ENCODE results near the gene ZFPL1. TPM values are rescaled to one million over a fixed set of nuclear protein-coding genes. Genes with fewer than 3 reads are reported as not detected.

Gene ZFPL1
- total RNA-seq, 2 experiments from 2014 or later, result 38.4 to 43.9 TPM

DNA sequence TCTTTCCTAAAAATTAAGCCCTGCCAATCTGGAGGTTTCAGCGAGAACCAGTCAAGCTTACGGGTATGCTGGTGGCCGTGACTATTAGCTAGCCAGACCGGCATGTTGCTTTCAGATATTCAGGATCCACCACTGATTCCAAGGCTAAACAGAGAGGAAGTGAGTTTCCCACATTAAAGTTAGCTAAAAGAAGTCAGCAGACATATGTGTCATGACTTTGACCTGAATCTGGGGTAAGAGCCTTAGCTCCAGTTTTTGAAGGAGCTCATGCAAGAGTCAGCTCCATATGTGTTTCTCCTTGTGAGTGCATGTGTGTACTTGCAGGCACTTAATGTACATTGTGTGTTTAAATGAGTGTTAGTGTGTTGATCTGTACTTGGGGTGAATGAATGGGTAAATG lies 1.4 kb downstream of the ZFPL1 start:
- POLR2A ChIA-PET, result interaction anchor here (0.9 to 1.0 kb wide), 2 partner anchors 10 to 11 kb away, joined by 3 to 4 read pairs; partner anchors contain the start of gene VPS51

DNA sequence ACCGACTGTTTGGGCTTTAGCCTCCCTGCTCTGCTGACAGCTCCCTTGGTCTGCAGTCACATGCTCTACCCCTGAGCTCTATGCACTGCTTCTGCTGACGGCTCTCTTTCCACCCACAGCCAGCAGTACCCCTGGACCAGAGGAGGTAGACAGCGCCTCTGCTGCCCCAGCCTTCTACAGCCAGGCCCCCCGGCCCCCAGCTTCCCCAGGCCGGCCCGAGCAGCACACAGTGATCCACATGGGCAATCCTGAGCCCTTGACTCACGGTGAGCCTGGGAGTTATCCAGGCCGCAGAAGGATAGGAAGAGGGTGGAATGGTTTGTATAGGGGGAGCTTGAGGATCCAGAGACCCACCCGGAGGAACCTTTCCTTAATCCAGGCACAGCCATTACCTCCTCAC lies 2.8 kb downstream of the ZFPL1 start:
- Histone ChIP-seq H3K4me2 (ENCODE audit: low read length) (no peak overlapping the region), H2AFZ (ENCODE audit: low read length) (no peak overlapping the region), H4K20me1 (ENCODE audit: insufficient read depth, low read length) (peaks cover 8% of the 10 kb centered on the region; the same call in 1 of the 2 replicates), H3K4me1 (ENCODE audit: insufficient read depth, low read length, poor library complexity, severe bottlenecking) (peaks cover 28% of the 10 kb centered on the region), H3K27ac (ENCODE audit: low read depth, low read length, poor library complexity, severe bottlenecking) (no peak overlapping the region), H3K9me2 (ENCODE audit: insufficient read depth, low read length) (no peaks in the 10 kb centered on the region), H3K36me3 (ENCODE audit: insufficient read depth, low read length) (peaks cover 38% of the 10 kb centered on the region), H3K4me3 (ENCODE audit: low read depth, low read length, poor library complexity, severe bottlenecking) (no peak overlapping the region), H3K79me2 (ENCODE audit: insufficient read depth, low read depth, low read length) (peaks cover 32% of the 10 kb centered on the region), H3K9me3 (ENCODE audit: low read length) (no peaks in the 10 kb centered on the region)
- BruUV-seq (replicated peaks), result no TSS peak
- no peak for DNase-seq (ENCODE audit: low spot score)
- POLR2A ChIA-PET, result no interaction called here
- TF ChIP-seq, protein P1, sequence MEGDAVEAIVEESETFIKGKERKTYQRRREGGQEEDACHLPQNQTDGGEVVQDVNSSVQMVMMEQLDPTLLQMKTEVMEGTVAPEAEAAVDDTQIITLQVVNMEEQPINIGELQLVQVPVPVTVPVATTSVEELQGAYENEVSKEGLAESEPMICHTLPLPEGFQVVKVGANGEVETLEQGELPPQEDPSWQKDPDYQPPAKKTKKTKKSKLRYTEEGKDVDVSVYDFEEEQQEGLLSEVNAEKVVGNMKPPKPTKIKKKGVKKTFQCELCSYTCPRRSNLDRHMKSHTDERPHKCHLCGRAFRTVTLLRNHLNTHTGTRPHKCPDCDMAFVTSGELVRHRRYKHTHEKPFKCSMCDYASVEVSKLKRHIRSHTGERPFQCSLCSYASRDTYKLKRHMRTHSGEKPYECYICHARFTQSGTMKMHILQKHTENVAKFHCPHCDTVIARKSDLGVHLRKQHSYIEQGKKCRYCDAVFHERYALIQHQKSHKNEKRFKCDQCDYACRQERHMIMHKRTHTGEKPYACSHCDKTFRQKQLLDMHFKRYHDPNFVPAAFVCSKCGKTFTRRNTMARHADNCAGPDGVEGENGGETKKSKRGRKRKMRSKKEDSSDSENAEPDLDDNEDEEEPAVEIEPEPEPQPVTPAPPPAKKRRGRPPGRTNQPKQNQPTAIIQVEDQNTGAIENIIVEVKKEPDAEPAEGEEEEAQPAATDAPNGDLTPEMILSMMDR (conservative IDR thresholded peaks at IDR 0.05; ENCODE audit: low read length), result no peak
- no peak for TF ChIP-seq EZH2phosphoT487 (IDR thresholded peaks at IDR 0.05; ENCODE audit: borderline replicate concordance, low read depth, low read length)
- intact Hi-C loops (cut with micrococcal nuclease; ENCODE audit: unreplicated experiment), result loop anchor here (10.0 kb wide), 2 partner anchors 172 to 242 kb away; partner anchors contain the start of genes ATG2A and CDC42BPG
- CTCF ChIA-PET (ENCODE audit: unreplicated experiment), result interaction anchor here (0.6 kb wide), 1 partner anchor 88 kb away, joined by 6 read pairs; no protein-coding TSS in a partner anchor

More for the DNA sequence above, 1.4 kb downstream of the ZFPL1 start:
- CTCF ChIA-PET (ENCODE audit: unreplicated experiment), result no interaction called here
- Histone ChIP-seq H3K4me2 (ENCODE audit: low read length) (peak overlapping the region; percentile 85), H2AFZ (ENCODE audit: low read length) (no peak overlapping the region), H3K79me2 (ENCODE audit: insufficient read depth, low read depth, low read length) (peaks cover 45% of the 10 kb centered on the region), H3K9me3 (ENCODE audit: low read length) (no peaks in the 10 kb centered on the region), H4K20me1 (ENCODE audit: insufficient read depth, low read length) (peaks cover 8% of the 10 kb centered on the region; the same call in 1 of the 2 replicates), H3K4me3 (ENCODE audit: low read depth, low read length, poor library complexity, severe bottlenecking) (no peak overlapping the region), H3K9me2 (ENCODE audit: insufficient read depth, low read length) (no peaks in the 10 kb centered on the region), H3K36me3 (ENCODE audit: insufficient read depth, low read length) (peaks cover 49% of the 10 kb centered on the region), H3K4me1 (ENCODE audit: insufficient read depth, low read length, poor library complexity, severe bottlenecking) (peaks cover 39% of the 10 kb centered on the region), H3K27ac (ENCODE audit: low read depth, low read length, poor library complexity, severe bottlenecking) (no peak overlapping the region)
- TF ChIP-seq, protein P1 (conservative IDR thresholded peaks at IDR 0.05; ENCODE audit: low read length), result no peak
- no peak for TF ChIP-seq EZH2phosphoT487 (IDR thresholded peaks at IDR 0.05; ENCODE audit: borderline replicate concordance, low read depth, low read length)
- no TSS peak for BruUV-seq (replicated peaks)
- DNase-seq (ENCODE audit: low spot score), result no peak
- intact Hi-C loops (cut with micrococcal nuclease; ENCODE audit: unreplicated experiment), result loop anchor here (2.0 to 10.0 kb wide), 3 partner anchors 45 to 241 kb away; partner anchors contain the start of genes ATG2A, CDC42BPG and SAC3D1

DNA sequence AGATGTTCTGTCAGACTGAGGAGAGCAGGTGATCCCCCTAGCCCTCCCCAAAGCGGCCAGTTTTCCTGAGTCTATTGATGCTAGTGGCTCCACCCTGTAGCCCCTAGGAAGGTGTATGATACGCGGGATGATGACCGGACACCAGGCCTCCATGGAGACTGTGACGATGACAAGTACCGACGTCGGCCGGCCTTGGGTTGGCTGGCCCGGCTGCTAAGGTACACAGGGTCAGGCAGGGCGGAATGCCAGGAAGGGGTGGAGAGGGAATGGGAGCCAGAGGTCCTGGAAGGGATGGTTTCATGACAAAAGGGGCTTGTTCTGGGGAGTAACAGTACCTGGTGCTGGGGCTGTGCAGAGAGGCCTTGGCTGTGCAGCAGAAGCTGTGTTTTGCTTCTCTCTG lies 3.2 kb downstream of the ZFPL1 start:
- intact Hi-C loops (cut with micrococcal nuclease; ENCODE audit: unreplicated experiment), result loop anchor here (10.0 kb wide), 2 partner anchors 172 to 242 kb away; partner anchors contain the start of genes ATG2A and CDC42BPG
- no peak overlapping the region for H3K4me3 ChIP-seq (ENCODE audit: low read depth, low read length, poor library complexity, severe bottlenecking)
- ChIA-PET POLR2A (no interaction called here), CTCF (ENCODE audit: unreplicated experiment) (no interaction called here)
- peaks cover 34% of the 10 kb centered on the region for H3K36me3 ChIP-seq (ENCODE audit: insufficient read depth, low read length)
- H3K9me3 ChIP-seq (ENCODE audit: low read length), result no peaks in the 10 kb centered on the region
- peaks cover 28% of the 10 kb centered on the region for H3K79me2 ChIP-seq (ENCODE audit: insufficient read depth, low read depth, low read length)
- H4K20me1 ChIP-seq (ENCODE audit: insufficient read depth, low read length), result peaks cover 8% of the 10 kb centered on the region; the same call in 1 of the 2 replicates
- BruUV-seq (replicated peaks), result no TSS peak
- no peak overlapping the region for H3K4me2 ChIP-seq (ENCODE audit: low read length)
- peaks cover 27% of the 10 kb centered on the region for H3K4me1 ChIP-seq (ENCODE audit: insufficient read depth, low read length, poor library complexity, severe bottlenecking)
- H3K9me2 ChIP-seq (ENCODE audit: insufficient read depth, low read length), result no peaks in the 10 kb centered on the region
- no peak for TF ChIP-seq EZH2phosphoT487 (IDR thresholded peaks at IDR 0.05; ENCODE audit: borderline replicate concordance, low read depth, low read length)
- TF ChIP-seq, protein P1 (conservative IDR thresholded peaks at IDR 0.05; ENCODE audit: low read length), result no peak
- no peak overlapping the region for H3K27ac ChIP-seq (ENCODE audit: low read depth, low read length, poor library complexity, severe bottlenecking)
- H2AFZ ChIP-seq (ENCODE audit: low read length), result no peak overlapping the region
- no peak for DNase-seq (ENCODE audit: low spot score)
